Kidney epithelial cell (primary cell): ENCODE measurements around the gene ANKRD55. TPM values are rescaled to one million over a fixed set of nuclear protein-coding genes. Genes with fewer than 3 reads are reported as not detected.

Experiments
- DNase-seq: peaks from one replicate; pipeline ENCODE4 v3.0.0-alpha.2; 2010; ENCODE audit warnings: low read depth
- H3K27me3 ChIP-seq: 2 replicates; pipeline ENCODE4 v1.6.0; 2011; ENCODE audit warnings: low read length; ENCODE audit not compliant: control insufficient read depth, insufficient read depth
- H3K36me3 ChIP-seq: 2 replicates; pipeline ENCODE4 v1.5.1; 2011; ENCODE audit warnings: low read length; ENCODE audit not compliant: control insufficient read depth, insufficient read depth
- H3K4me3 ChIP-seq: 2 replicates; pipeline ENCODE4 v1.5.1; 2011; ENCODE audit warnings: low read depth, mild to moderate bottlenecking, control low read depth, low read length
- CTCF ChIP-seq: IDR thresholded peaks from 2 replicates; pipeline ENCODE4 v1.5.1; 2011; ENCODE audit warnings: mild to moderate bottlenecking, moderate library complexity, low read length, control low read depth, inconsistent platforms; ENCODE audit not compliant: insufficient read depth, poor library complexity, severe bottlenecking
- total RNA-seq: library from RNA; depleted of rRNA; stranded (reverse); fragments of >200 nt; gene quantifications from 2 replicates; pipeline ENCODE4 v1.2.3, GENCODE V29; 2015

The ANKRD55 gene
- total RNA-seq, 1 donor from 2014 or later = not detected

GRCh38 chr5:56172241-56172640 lies 60.9 kb downstream of the ANKRD55 start:
- Histone ChIP-seq H3K36me3 (no peaks in the 10 kb centered on the region), H3K27me3 (no peaks in the 10 kb centered on the region), H3K4me3 (no peak overlapping the region)
- no peak for TF ChIP-seq CTCF
- DNase-seq = no peak

- no peak for DNase-seq
- no peak for TF ChIP-seq CTCF
- H3K36me3 ChIP-seq = no peaks in the 10 kb centered on the region
- H3K27me3 ChIP-seq = no peaks in the 10 kb centered on the region
- H3K4me3 ChIP-seq = no peak overlapping the region
These were observed 62.6 kb downstream of the ANKRD55 start for GRCh38 chr5:56170557-56170956.

GRCh38 chr5:56169949-56170348 lies 63.2 kb downstream of the ANKRD55 start:
- DNase-seq = no peak
- H3K27me3 ChIP-seq = no peaks in the 10 kb centered on the region
- TF ChIP-seq CTCF = no peak
- H3K4me3 ChIP-seq = no peak overlapping the region
- H3K36me3 ChIP-seq = no peaks in the 10 kb centered on the region

GRCh38 chr5:56169281-56169680 lies 63.8 kb downstream of the ANKRD55 start:
- H3K4me3 ChIP-seq = no peak overlapping the region
- no peaks in the 10 kb centered on the region for H3K36me3 ChIP-seq
- no peaks in the 10 kb centered on the region for H3K27me3 ChIP-seq
- TF ChIP-seq CTCF = no peak
- DNase-seq = no peak

GRCh38 chr5:56168066-56168478 lies 65.1 kb downstream of the ANKRD55 start:
- no peak for DNase-seq
- Histone ChIP-seq H3K36me3 (no peaks in the 10 kb centered on the region), H3K4me3 (no peak overlapping the region), H3K27me3 (no peaks in the 10 kb centered on the region)
- no peak for TF ChIP-seq CTCF

GRCh38 chr5:56167519-56167918 lies 65.6 kb downstream of the ANKRD55 start:
- TF ChIP-seq CTCF = no peak
- no peak for DNase-seq
- H3K4me3 ChIP-seq = no peak overlapping the region

More at GRCh38 chr5:56167519-56167918, 65.6 kb downstream of the ANKRD55 start:
- Histone ChIP-seq H3K36me3 (no peaks in the 10 kb centered on the region), H3K27me3 (no peaks in the 10 kb centered on the region)
